Measurements from ENCODE around the gene PTPRN2. TPM values are rescaled to one million over a fixed set of nuclear protein-coding genes. Genes with fewer than 3 reads are reported as not detected.

PTPRN2 gene
- total RNA-seq, 1 experiment from 2014 or later: 2.1 TPM

DNA sequence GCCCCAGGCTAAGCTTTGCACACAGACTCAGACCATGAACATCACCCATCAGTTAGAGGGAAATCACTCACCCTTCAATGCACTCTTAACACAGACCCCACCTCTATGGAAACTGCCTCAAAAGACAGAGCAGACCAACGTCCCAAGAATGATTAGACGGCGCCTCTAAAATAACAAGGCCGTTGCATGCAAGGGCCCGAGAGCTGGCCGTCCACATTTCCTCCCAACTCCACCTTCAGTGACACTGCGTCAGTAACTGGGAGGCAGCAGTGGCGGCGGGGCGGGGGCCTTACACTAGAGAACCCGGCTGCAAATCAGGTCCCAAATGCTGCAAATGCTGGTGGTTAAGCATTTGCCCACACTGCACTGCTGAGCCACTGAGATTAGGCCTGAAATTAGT is 115.0 kb downstream of the PTPRN2 start:
- ChIA-PET POLR2A (no interaction called here), RAD21 (ENCODE audit: low non-redundant PET in 1 of 2, low total read pairs in 2 of 2, uncharacterized antibody in 2 of 2, unreplicated experiment in 2 of 2) (no interaction called here)

GRCh38 chr7:158471716-158472115 is 115.9 kb downstream of the PTPRN2 start:
- H3K4me2 ChIP-seq (ENCODE audit: low read length): no peak overlapping the region
- no peak overlapping the region for H3K27ac ChIP-seq (ENCODE audit: low read depth, low read length)
- ChIA-PET RAD21 (ENCODE audit: low non-redundant PET in 1 of 2, low total read pairs in 2 of 2, uncharacterized antibody in 2 of 2, unreplicated experiment in 2 of 2) (no interaction called here), CTCF (no interaction called here), POLR2A (no interaction called here)
- H3K79me2 ChIP-seq (ENCODE audit: insufficient read depth, low read length): no peaks in the 10 kb centered on the region
- H3K9me3 ChIP-seq (ENCODE audit: control insufficient read depth in 1 of 2, insufficient read depth in 1 of 2, low read depth in 1 of 2, low read length in 2 of 2): no peaks in the 10 kb centered on the region
- no peak for ATAC-seq
- H3K4me3 ChIP-seq (replicated peaks in 1 of 2; ENCODE audit: low read depth in 1 of 2, low read length in 2 of 2): no peak overlapping the region
- intact Hi-C loops (cut with micrococcal nuclease): no loop called here
- H3K36me3 ChIP-seq (ENCODE audit: control insufficient read depth in 1 of 2, insufficient read depth in 2 of 2, low read length in 2 of 2): no peaks in the 10 kb centered on the region
- no peaks in the 10 kb centered on the region for H3K9me2 ChIP-seq (ENCODE audit: insufficient read depth)
- H4K20me1 ChIP-seq (ENCODE audit: insufficient read depth): no peaks in the 10 kb centered on the region
- peaks cover 14% of the 10 kb centered on the region; the same call in 1 of the 2 replicates for H3K27me3 ChIP-seq (ENCODE audit: insufficient read depth, low read length)
- H3K4me1 ChIP-seq (ENCODE audit: control insufficient read depth in 1 of 2, insufficient read depth in 2 of 2, low read length in 2 of 2): no peaks in the 10 kb centered on the region
- H3K9ac ChIP-seq (ENCODE audit: low read length): no peak overlapping the region
- no peak overlapping the region for H2AFZ ChIP-seq (ENCODE audit: low read depth, low read length, poor library complexity, severe bottlenecking)
- BruUV-seq (replicated peaks): no TSS peak
- DNase-seq (ENCODE audit: low read depth, low spot score): no peak
- TF ChIP-seq ZFX (IDR thresholded peaks at IDR 0.05) (no peak), POLR2AphosphoS5 (IDR thresholded peaks at IDR 0.05; ENCODE audit: low read depth, low read length) (no peak), RAD21 (IDR thresholded peaks at IDR 0.05; ENCODE audit: low read depth) (no peak), JUND (IDR thresholded peaks at IDR 0.05) (no peak), YY1 (IDR thresholded peaks at IDR 0.05; ENCODE audit: extremely low read depth, insufficient replicate concordance, low read depth, low read length) (no peak), TCF7L2 (IDR thresholded peaks at IDR 0.05; ENCODE audit: borderline replicate concordance, extremely low read depth, insufficient read depth, insufficient read length) (no peak), REST (IDR thresholded peaks at IDR 0.05; ENCODE audit: low read depth) (no peak), CBX3 (IDR thresholded peaks at IDR 0.05; ENCODE audit: low read depth) (no peak), FOSL1 (IDR thresholded peaks at IDR 0.05; ENCODE audit: low read depth) (no peak), EZH2 (IDR thresholded peaks at IDR 0.05) (no peak), SIN3A (IDR thresholded peaks at IDR 0.05; ENCODE audit: low read depth) (no peak), ELF1 (IDR thresholded peaks at IDR 0.05; ENCODE audit: borderline replicate concordance, low read depth) (no peak), ATF3 (IDR thresholded peaks at IDR 0.05) (no peak), SRF (IDR thresholded peaks at IDR 0.05; ENCODE audit: low read depth) (no peak), ZNF274 (IDR thresholded peaks at IDR 0.05; ENCODE audit: low read depth, low read length) (no peak), EGR1 (IDR thresholded peaks at IDR 0.05; ENCODE audit: low read depth) (no peak)
- TF ChIP-seq, protein P1, sequence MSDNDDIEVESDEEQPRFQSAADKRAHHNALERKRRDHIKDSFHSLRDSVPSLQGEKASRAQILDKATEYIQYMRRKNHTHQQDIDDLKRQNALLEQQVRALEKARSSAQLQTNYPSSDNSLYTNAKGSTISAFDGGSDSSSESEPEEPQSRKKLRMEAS (IDR thresholded peaks at IDR 0.05): no peak

More for the DNA sequence above, 115.0 kb downstream of the PTPRN2 start:
- H3K9ac ChIP-seq (ENCODE audit: low read length): no peak overlapping the region
- intact Hi-C loops (cut with micrococcal nuclease): no loop called here
- H3K4me1 ChIP-seq (ENCODE audit: control insufficient read depth in 1 of 2, insufficient read depth in 2 of 2, low read length in 2 of 2): no peaks in the 10 kb centered on the region
- H3K27ac ChIP-seq (ENCODE audit: low read depth, low read length): no peak overlapping the region
- H3K4me2 ChIP-seq (ENCODE audit: low read length): no peak overlapping the region
- H3K9me3 ChIP-seq (ENCODE audit: control insufficient read depth in 1 of 2, insufficient read depth in 1 of 2, low read depth in 1 of 2, low read length in 2 of 2): no peaks in the 10 kb centered on the region
- no peaks in the 10 kb centered on the region for H3K36me3 ChIP-seq (ENCODE audit: control insufficient read depth in 1 of 2, insufficient read depth in 2 of 2, low read length in 2 of 2)
- DNase-seq (ENCODE audit: low read depth, low spot score) (no peak), ATAC-seq (no peak)
- no peak overlapping the region for H3K4me3 ChIP-seq (replicated peaks in 1 of 2; ENCODE audit: low read depth in 1 of 2, low read length in 2 of 2)
- no peaks in the 10 kb centered on the region for H3K9me2 ChIP-seq (ENCODE audit: insufficient read depth)
- no peaks in the 10 kb centered on the region for H4K20me1 ChIP-seq (ENCODE audit: insufficient read depth)
- peaks cover 7% of the 10 kb centered on the region; the same call in 1 of the 2 replicates for H3K27me3 ChIP-seq (ENCODE audit: insufficient read depth, low read length)
- no peak overlapping the region for H2AFZ ChIP-seq (ENCODE audit: low read depth, low read length, poor library complexity, severe bottlenecking)
- CTCF ChIA-PET: no interaction called here
- TF ChIP-seq SIN3A (IDR thresholded peaks at IDR 0.05; ENCODE audit: low read depth) (no peak), CEBPB (IDR thresholded peaks at IDR 0.05; ENCODE audit: low read depth) (no peak), SRF (IDR thresholded peaks at IDR 0.05; ENCODE audit: low read depth) (no peak)
- BruUV-seq (replicated peaks): no TSS peak
- no peaks in the 10 kb centered on the region for H3K79me2 ChIP-seq (ENCODE audit: insufficient read depth, low read length)
